Measurements from ENCODE around the gene PRLR. TPM values are rescaled to one million over a fixed set of nuclear protein-coding genes. Genes with fewer than 3 reads are reported as not detected.

Gene PRLR
- total and polyA plus RNA-seq, 2 of the 13 experiments (the other 11 are each of a cell fraction or from before 2014, with no cell fraction given), result 12.2 to 13.3 TPM

- TF ChIP-seq ZNF512B (CRISPR knock-in tag; IDR thresholded peaks at IDR 0.05; ENCODE audit: borderline replicate concordance) (no peak), ZNF232 (CRISPR knock-in tag; IDR thresholded peaks at IDR 0.05; ENCODE audit: borderline replicate concordance) (no peak), CCAR2 (optimal IDR thresholded peaks at IDR 0.05; ENCODE audit: low read depth, low read length) (no peak), SIN3A (IDR thresholded peaks at IDR 0.05; ENCODE audit: borderline replicate concordance, low read depth, low read length) (no peak), ZUFSP (CRISPR knock-in tag; IDR thresholded peaks at IDR 0.05; ENCODE audit: borderline replicate concordance) (no peak), NFYC (CRISPR knock-in tag; IDR thresholded peaks at IDR 0.05) (no peak; the same call in 1 of the 2 replicates), DRAP1 (CRISPR knock-in tag; IDR thresholded peaks at IDR 0.05) (0 out of 2 replicates have a peak, but pooled peaks have one; percentile 14), GABPB1 (CRISPR knock-in tag; IDR thresholded peaks at IDR 0.05) (no peak), MTA1 (CRISPR knock-in tag; IDR thresholded peaks at IDR 0.05; ENCODE audit: borderline replicate concordance) (no peak; the same call in 1 of the 2 replicates), ZNF891 (CRISPR knock-in tag; IDR thresholded peaks at IDR 0.05) (no peak), BRD4 (CRISPR knock-in tag; IDR thresholded peaks at IDR 0.05) (no peak), RORA (CRISPR knock-in tag; IDR thresholded peaks at IDR 0.05) (no peak), BCL3 (CRISPR knock-in tag; IDR thresholded peaks at IDR 0.05) (no peak), ZNF790 (CRISPR knock-in tag; IDR thresholded peaks at IDR 0.05; ENCODE audit: borderline replicate concordance) (no peak), KDM5B (CRISPR knock-in tag; IDR thresholded peaks at IDR 0.05; ENCODE audit: borderline replicate concordance) (no peak), ZBTB1 (CRISPR knock-in tag; IDR thresholded peaks at IDR 0.05; ENCODE audit: borderline replicate concordance) (no peak), LBX2 (CRISPR knock-in tag; IDR thresholded peaks at IDR 0.05; ENCODE audit: borderline replicate concordance) (no peak), ZNF724P (CRISPR knock-in tag; IDR thresholded peaks at IDR 0.05; ENCODE audit: borderline replicate concordance) (no peak), ZNF224 (CRISPR knock-in tag; IDR thresholded peaks at IDR 0.05) (no peak), ZNF652 (CRISPR knock-in tag; IDR thresholded peaks at IDR 0.05; ENCODE audit: borderline replicate concordance, low read depth) (no peak), MTERF4 (CRISPR knock-in tag; IDR thresholded peaks at IDR 0.05) (no peak), ZNF672 (CRISPR knock-in tag; IDR thresholded peaks at IDR 0.05) (no peak), ZNF337 (CRISPR knock-in tag; IDR thresholded peaks at IDR 0.05; ENCODE audit: borderline replicate concordance, low read depth) (no peak; the same call in 1 of the 2 replicates)
Observed at GRCh38 chr5:35159370-35159742, 70.9 kb downstream of the PRLR start (continued).
